ENCODE measurements around the gene RBM4B. TPM values are rescaled to one million over a fixed set of nuclear protein-coding genes. Genes with fewer than 3 reads are reported as not detected.
A peak's percentile ranks its signal among the peaks of the same experiment; 100 is the strongest.
"Not testable (repeated sequence)": the region's sequence is repeated elsewhere in the genome, so short reads cannot be mapped to it uniquely, and the experiment has no call there.

RBM4B gene
- total RNA-seq, 3 donors from 2014 or later = 16.7 to 22.7 (median 16.7) TPM

DNA sequence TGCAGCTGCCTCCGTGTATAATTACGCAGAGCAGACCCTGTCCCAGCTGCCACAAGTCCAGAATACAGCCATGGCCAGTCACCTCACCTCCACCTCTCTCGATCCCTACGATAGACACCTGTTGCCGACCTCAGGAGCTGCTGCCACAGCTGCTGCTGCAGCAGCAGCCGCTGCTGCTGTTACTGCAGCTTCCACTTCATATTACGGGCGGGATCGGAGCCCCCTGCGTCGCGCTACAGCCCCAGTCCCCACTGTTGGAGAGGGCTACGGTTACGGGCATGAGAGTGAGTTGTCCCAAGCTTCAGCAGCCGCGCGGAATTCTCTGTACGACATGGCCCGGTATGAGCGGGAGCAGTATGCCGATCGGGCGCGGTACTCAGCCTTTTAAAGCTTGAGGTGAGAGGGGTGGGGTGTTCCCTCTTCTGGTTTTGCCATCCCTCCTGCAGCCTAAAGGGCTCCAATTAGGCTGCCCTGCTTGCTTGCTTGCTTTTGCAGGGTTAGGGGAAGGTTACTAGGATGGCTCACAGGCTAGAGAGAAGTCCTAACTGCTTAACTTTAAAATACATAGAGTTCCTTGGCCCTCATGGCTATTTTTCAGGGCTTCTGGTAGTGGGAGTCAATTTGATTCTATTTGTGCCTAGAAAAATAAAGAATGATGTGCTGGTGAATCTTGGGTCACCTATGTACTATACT lies 33.8 kb downstream of the RBM4B start:
- H3K36me3 ChIP-seq (ENCODE audit: low read depth) = peaks cover 3% of the 10 kb centered on the region

GRCh38 chr11:66641834-66642233 lies 35.9 kb downstream of the RBM4B start:
- TF ChIP-seq CTCF (IDR thresholded peaks at IDR 0.05) = no peak
- H3K4me3 ChIP-seq = no peak overlapping the region
- no peak for DNase-seq
- peaks cover 62% of the 10 kb centered on the region for H3K4me1 ChIP-seq (ENCODE audit: low read depth)
- H3K36me3 ChIP-seq (ENCODE audit: low read depth) = peaks cover 3% of the 10 kb centered on the region
- intact Hi-C loops (cut with DNase I, micrococcal nuclease) = no loop called here
- no peak for ATAC-seq
- H3K9me3 ChIP-seq = no peaks in the 10 kb centered on the region

More for the DNA sequence above, 33.8 kb downstream of the RBM4B start:
- DNase-seq (no peak), ATAC-seq (no peak)
- Histone ChIP-seq H3K9me3 (no peaks in the 10 kb centered on the region), H3K4me3 (no peak overlapping the region), H3K4me1 (ENCODE audit: low read depth) (peaks cover 53% of the 10 kb centered on the region)
- intact Hi-C loops (cut with DNase I, micrococcal nuclease) = no loop called here
- no peak for TF ChIP-seq CTCF (IDR thresholded peaks at IDR 0.05)

DNA sequence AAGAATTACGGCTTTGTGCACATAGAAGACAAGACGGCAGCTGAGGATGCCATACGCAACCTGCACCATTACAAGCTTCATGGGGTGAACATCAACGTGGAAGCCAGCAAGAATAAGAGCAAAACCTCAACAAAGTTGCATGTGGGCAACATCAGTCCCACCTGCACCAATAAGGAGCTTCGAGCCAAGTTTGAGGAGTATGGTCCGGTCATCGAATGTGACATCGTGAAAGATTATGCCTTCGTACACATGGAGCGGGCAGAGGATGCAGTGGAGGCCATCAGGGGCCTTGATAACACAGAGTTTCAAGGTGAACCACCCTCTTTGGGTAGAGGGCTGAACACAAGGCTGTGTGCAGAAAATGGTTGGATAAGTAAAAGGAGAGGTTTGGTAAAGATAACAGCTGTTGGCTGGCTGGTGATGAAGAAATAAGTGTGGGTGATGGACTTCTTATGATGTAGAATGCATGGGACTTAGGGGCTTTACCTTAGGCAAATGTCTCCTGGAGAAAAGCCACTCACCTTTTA lies 37.8 kb downstream of the RBM4B start:
- intact Hi-C loops (cut with DNase I, micrococcal nuclease); DNase-seq; H3K36me3 ChIP-seq (ENCODE audit: low read depth); ATAC-seq; H3K4me3 ChIP-seq; H3K9me3 ChIP-seq: not testable (repeated sequence)
- H3K4me1 ChIP-seq (ENCODE audit: low read depth) = peaks cover 61% of the 10 kb centered on the region

DNA sequence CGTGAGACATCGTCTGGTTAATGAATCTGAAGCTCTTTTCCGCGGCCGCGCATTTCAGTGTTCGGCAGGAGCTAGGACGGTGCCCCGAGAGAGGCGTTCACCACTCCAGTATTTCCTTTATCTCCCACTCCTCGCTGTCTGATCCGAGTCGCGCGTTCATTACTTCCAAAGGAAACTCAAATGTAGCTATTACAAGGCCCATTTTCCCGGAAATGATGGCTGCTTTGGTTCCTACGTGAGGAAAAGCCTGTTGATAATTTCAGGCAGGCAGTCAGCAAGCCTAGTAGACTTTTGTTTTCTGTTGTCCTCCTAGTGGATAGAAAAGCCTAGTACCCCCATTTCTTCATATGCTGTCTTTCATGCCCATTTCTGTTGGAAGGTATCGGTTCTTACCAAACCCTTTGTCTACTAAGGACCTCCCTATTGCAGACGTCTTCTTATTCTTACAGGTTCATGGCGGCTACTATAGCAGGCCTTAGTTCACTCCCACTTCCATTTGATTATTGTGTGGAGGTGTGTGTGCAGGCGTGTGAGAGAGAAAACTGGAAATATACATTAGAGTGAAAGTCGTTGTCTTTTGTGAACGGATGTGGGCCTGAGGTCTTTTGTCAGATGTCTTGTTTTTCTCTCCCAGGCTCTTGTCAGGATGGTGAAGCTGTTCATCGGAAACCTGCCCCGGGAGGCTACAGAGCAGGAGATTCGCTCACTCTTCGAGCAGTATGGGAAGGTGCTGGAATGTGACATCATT lies 38.4 kb downstream of the RBM4B start:
- Histone ChIP-seq H3K4me1 (ENCODE audit: low read depth) (peaks cover 55% of the 10 kb centered on the region), H3K9me3 (no peaks in the 10 kb centered on the region), H3K36me3 (ENCODE audit: low read depth) (peaks cover 3% of the 10 kb centered on the region), H3K4me3 (peak overlapping the region; percentile 76)
- no peak for TF ChIP-seq CTCF (IDR thresholded peaks at IDR 0.05)
- intact Hi-C loops (cut with DNase I, micrococcal nuclease) = no loop called here
- peak; percentile 1 for ATAC-seq
- peak in 1 of 3 donors; percentile 55 for DNase-seq

- Histone ChIP-seq H3K4me1 (ENCODE audit: low read depth) (peaks cover 47% of the 10 kb centered on the region), H3K9me3 (no peaks in the 10 kb centered on the region), H3K4me3 (peak within 1 kb of the TSS; percentile 76), H3K36me3 (ENCODE audit: low read depth) (no peaks in the 10 kb centered on the region)
- DNase-seq (peak; percentile 95 to 98 (median 97)), ATAC-seq (peak; percentile 96)
- intact Hi-C loops (cut with DNase I, micrococcal nuclease) = no loop called here
- peak; percentile 17 for TF ChIP-seq CTCF (IDR thresholded peaks at IDR 0.05)
Observed at GRCh38 chr11:66638177-66639065, 39.3 kb downstream of the RBM4B start, which contains the start of gene RBM4. Gene RBM4 (plus strand): TSS chr11:66638703. CDS start chr11:66639712, 1,009 bp downstream.
